Measurements from ENCODE around the gene ATG10. TPM values are rescaled to one million over a fixed set of nuclear protein-coding genes. Genes with fewer than 3 reads are reported as not detected.

The ATG10 gene
- total and polyA plus RNA-seq, 2 of the 13 experiments (the other 11 are each of a cell fraction or from before 2014, with no cell fraction given), result 2.0 to 5.7 TPM

GRCh38 chr5:82277987-82278710, 306.3 kb downstream of the ATG10 start, which contains the start of gene RPS23 (continued):
- 0 out of 2 replicates have a peak, but pooled peaks have one; percentile 61 for TF ChIP-seq HNRNPL (IDR thresholded peaks at IDR 0.05; ENCODE audit: low read depth, low read length)
- no peak for TF ChIP-seq SOX13 (IDR thresholded peaks at IDR 0.05)
- TF ChIP-seq SOX13 (CRISPR knock-in tag; conservative IDR thresholded peaks at IDR 0.05 in 1 of 2, IDR thresholded peaks at IDR 0.05 in 1 of 2), result no peak
- TF ChIP-seq ZFP37 (CRISPR knock-in tag; IDR thresholded peaks at IDR 0.05; ENCODE audit: borderline replicate concordance), result peak; percentile 78
- TF ChIP-seq PATZ1 (CRISPR knock-in tag; IDR thresholded peaks at IDR 0.05), result no peak
- TF ChIP-seq MEIS1 (CRISPR knock-in tag; IDR thresholded peaks at IDR 0.05; ENCODE audit: borderline replicate concordance), result no peak
- peak; percentile 68; the same call in 1 of the 2 replicates for TF ChIP-seq ZBTB43 (CRISPR knock-in tag; conservative IDR thresholded peaks at IDR 0.05)
- no peak for TF ChIP-seq ZNF576 (CRISPR knock-in tag; IDR thresholded peaks at IDR 0.05)
- no peak for TF ChIP-seq ZNF274 (CRISPR knock-in tag; IDR thresholded peaks at IDR 0.05)
- no peak for TF ChIP-seq ZNF383 (CRISPR knock-in tag; IDR thresholded peaks at IDR 0.05; ENCODE audit: borderline replicate concordance)
- TF ChIP-seq MTF1 (CRISPR knock-in tag; IDR thresholded peaks at IDR 0.05), result no peak
- TF ChIP-seq CREM (IDR thresholded peaks at IDR 0.05), result peak; percentile 86
- TF ChIP-seq CREM (CRISPR knock-in tag; IDR thresholded peaks at IDR 0.05), result no peak
- 0 out of 2 replicates have a peak, but pooled peaks have one; percentile 51 for TF ChIP-seq TSC22D2 (CRISPR knock-in tag; IDR thresholded peaks at IDR 0.05; ENCODE audit: borderline replicate concordance)
- no peak for TF ChIP-seq EZH2 (conservative IDR thresholded peaks at IDR 0.05; ENCODE audit: low read depth, low read length)
- peak; percentile 23; the same call in 1 of the 2 replicates for TF ChIP-seq GMEB1 (CRISPR knock-in tag; IDR thresholded peaks at IDR 0.05; ENCODE audit: borderline replicate concordance)
- TF ChIP-seq TAF1 (CRISPR knock-in tag; IDR thresholded peaks at IDR 0.05), result peak; percentile 87
- TF ChIP-seq KDM5A (IDR thresholded peaks at IDR 0.05; ENCODE audit: borderline replicate concordance, low read length), result peak; percentile 90; the same call in 1 of the 2 replicates
- no peak for TF ChIP-seq ARNT (IDR thresholded peaks at IDR 0.05)
- TF ChIP-seq NR1H2 (CRISPR knock-in tag; IDR thresholded peaks at IDR 0.05; ENCODE audit: borderline replicate concordance, low read depth), result no peak
- no peak for TF ChIP-seq ARID5B (CRISPR knock-in tag; IDR thresholded peaks at IDR 0.05)
